ENCODE measurements around the gene CACNA1A. TPM values are rescaled to one million over a fixed set of nuclear protein-coding genes. Genes with fewer than 3 reads are reported as not detected.

The CACNA1A gene
- total RNA-seq, 1 experiment from 2014 or later: not detected

DNA sequence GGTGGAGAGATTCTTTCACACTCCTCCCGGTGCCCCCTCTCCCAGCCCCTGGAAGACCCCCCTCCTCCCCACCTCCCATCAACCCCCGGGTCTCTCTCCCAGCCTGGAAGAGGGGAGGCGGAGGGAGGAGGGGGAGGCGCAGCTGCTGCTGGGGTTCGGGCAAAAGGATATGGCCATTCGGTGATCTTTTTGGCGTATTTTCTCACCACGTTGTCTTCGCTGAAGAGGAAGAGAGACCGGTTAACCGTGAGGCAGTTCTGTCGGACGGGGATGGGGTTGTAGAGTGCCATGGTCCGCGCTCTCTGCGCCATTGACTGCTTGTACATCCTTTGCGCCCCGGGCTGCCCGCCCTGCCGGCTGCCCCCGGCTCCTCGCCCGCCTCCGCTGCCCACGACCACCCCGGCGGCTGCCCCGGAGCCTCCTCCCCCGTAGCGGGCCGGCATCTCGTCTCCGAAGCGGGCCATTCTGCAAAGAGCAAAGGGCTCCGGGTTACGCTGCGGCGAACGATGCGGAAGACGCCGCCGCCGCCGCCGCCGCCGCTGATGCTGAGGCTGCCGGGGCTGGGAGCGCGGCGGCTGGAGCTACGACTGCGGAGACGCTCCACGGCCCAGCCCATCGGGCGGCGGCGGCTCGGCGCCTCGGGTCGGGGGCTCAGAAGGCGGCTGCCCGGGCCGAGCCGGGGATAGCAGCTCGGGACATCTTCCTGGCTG, 363 bp downstream of the CACNA1A start:
- Histone ChIP-seq H3K9me2 (replicated peaks; ENCODE audit: insufficient read depth, low read length) (no peaks in the 10 kb centered on the region), H3K27me3 (ENCODE audit: low read length) (no peaks in the 10 kb centered on the region), H3K4me1 (ENCODE audit: low read length) (no peaks in the 10 kb centered on the region), H3K4me3 (ENCODE audit: low read length) (no peak overlapping the region), H3K27ac (ENCODE audit: low read length) (no peak overlapping the region), H3K9ac (ENCODE audit: low read length) (no peak overlapping the region), H4K20me1 (ENCODE audit: insufficient read depth, low read depth, low read length) (no peaks in the 10 kb centered on the region), H3K9me3 (ENCODE audit: low read length) (no peaks in the 10 kb centered on the region), H3K79me2 (ENCODE audit: low read length) (no peaks in the 10 kb centered on the region), H3K4me2 (ENCODE audit: low read depth, low read length, poor library complexity, severe bottlenecking) (no peak overlapping the region), H3K36me3 (ENCODE audit: insufficient read depth, low read length) (no peaks in the 10 kb centered on the region), H2AFZ (ENCODE audit: low read length) (no peak overlapping the region)
- DNase-seq: no peak

DNA sequence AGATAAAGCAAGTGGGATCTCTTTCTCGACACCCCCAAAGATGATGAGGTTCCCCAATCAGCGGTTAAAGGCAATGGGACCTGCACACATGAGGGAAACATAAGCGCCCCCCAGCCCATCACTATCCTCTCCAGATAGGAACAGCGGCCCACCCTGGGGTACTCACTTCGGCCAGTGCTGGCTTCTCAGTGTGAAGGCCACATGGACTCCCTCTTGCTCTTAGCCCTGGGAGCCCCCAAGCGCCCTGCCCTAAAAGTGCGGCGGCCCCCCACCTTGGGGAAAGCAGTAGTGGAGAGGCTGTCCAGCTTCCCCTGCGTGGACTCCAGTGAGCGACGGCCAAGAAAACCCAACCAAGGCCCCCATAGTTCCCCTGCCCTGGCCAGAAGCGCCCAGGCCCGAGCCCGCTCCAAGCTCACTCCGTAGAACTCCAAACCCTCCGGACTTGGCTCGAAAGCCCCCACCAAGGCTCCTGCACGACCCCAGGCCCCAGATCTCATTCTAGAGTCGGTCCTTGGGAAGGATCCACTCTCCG, 1.0 kb downstream of the CACNA1A start:
- Histone ChIP-seq H3K9ac (ENCODE audit: low read length) (no peak overlapping the region), H3K9me3 (ENCODE audit: low read length) (no peaks in the 10 kb centered on the region), H3K36me3 (ENCODE audit: insufficient read depth, low read length) (no peaks in the 10 kb centered on the region), H3K79me2 (ENCODE audit: low read length) (no peaks in the 10 kb centered on the region), H3K9me2 (replicated peaks; ENCODE audit: insufficient read depth, low read length) (no peaks in the 10 kb centered on the region), H3K27me3 (ENCODE audit: low read length) (no peaks in the 10 kb centered on the region), H3K4me3 (ENCODE audit: low read length) (no peak overlapping the region), H2AFZ (ENCODE audit: low read length) (no peak overlapping the region), H3K4me2 (ENCODE audit: low read depth, low read length, poor library complexity, severe bottlenecking) (no peak overlapping the region), H3K4me1 (ENCODE audit: low read length) (no peaks in the 10 kb centered on the region), H4K20me1 (ENCODE audit: insufficient read depth, low read depth, low read length) (0 out of 2 replicates have a peak, but pooled peaks cover 3% of the 10 kb centered on the region), H3K27ac (ENCODE audit: low read length) (no peak overlapping the region)
- no peak for DNase-seq

DNA sequence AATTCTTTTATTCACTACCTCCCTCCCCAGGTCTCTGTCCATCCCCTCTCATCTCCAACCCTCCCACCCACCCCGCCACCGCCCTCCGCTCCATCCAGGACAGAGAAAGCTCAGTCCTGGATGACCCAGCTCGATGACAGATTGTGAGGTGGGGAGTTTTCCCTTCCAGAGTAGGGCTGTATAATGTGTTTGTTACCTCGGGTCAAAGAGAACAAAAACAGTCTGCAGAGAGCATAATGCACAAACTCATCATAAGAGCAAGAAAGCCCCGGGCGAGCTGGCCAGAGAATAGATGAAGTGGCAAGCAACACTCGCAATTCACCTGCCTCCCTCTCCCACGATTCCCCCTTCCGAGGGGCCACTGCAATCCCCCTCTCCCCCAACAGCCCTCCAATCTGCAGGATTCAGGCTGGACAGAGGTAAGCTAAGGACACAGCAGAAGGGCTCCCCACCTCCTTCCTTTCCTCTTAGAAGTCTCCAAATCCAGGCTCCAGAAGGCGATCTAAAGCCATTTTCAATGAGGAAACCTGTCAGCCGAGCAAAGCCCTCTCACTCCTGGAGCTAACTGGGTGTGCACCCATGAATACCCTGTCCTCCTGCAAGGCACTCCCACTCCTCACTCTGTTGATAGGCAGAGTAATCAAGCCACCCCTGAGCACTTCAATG, 2.6 kb downstream of the CACNA1A start:
- DNase-seq: no peak
- Histone ChIP-seq H3K9me3 (ENCODE audit: low read length) (no peaks in the 10 kb centered on the region), H4K20me1 (ENCODE audit: insufficient read depth, low read depth, low read length) (0 out of 2 replicates have a peak, but pooled peaks cover 3% of the 10 kb centered on the region), H3K27ac (ENCODE audit: low read length) (no peak overlapping the region), H3K9ac (ENCODE audit: low read length) (no peak overlapping the region), H3K4me3 (ENCODE audit: low read length) (no peak overlapping the region), H3K9me2 (replicated peaks; ENCODE audit: insufficient read depth, low read length) (no peaks in the 10 kb centered on the region), H3K36me3 (ENCODE audit: insufficient read depth, low read length) (no peaks in the 10 kb centered on the region), H3K27me3 (ENCODE audit: low read length) (no peaks in the 10 kb centered on the region), H3K4me1 (ENCODE audit: low read length) (no peaks in the 10 kb centered on the region), H2AFZ (ENCODE audit: low read length) (no peak overlapping the region), H3K4me2 (ENCODE audit: low read depth, low read length, poor library complexity, severe bottlenecking) (no peak overlapping the region), H3K79me2 (ENCODE audit: low read length) (no peaks in the 10 kb centered on the region)

- Histone ChIP-seq H3K79me2 (ENCODE audit: low read length) (no peaks in the 10 kb centered on the region), H4K20me1 (ENCODE audit: insufficient read depth, low read depth, low read length) (0 out of 2 replicates have a peak, but pooled peaks cover 3% of the 10 kb centered on the region), H3K36me3 (ENCODE audit: insufficient read depth, low read length) (no peaks in the 10 kb centered on the region), H3K4me1 (ENCODE audit: low read length) (no peaks in the 10 kb centered on the region), H3K9me2 (replicated peaks; ENCODE audit: insufficient read depth, low read length) (no peaks in the 10 kb centered on the region), H3K9ac (ENCODE audit: low read length) (no peak overlapping the region), H3K27ac (ENCODE audit: low read length) (no peak overlapping the region), H3K4me2 (ENCODE audit: low read depth, low read length, poor library complexity, severe bottlenecking) (no peak overlapping the region), H2AFZ (ENCODE audit: low read length) (no peak overlapping the region), H3K27me3 (ENCODE audit: low read length) (no peaks in the 10 kb centered on the region), H3K4me3 (ENCODE audit: low read length) (no peak overlapping the region), H3K9me3 (ENCODE audit: low read length) (no peaks in the 10 kb centered on the region)
- DNase-seq: no peak
These were observed 4.0 kb downstream of the CACNA1A start for GRCh38 chr19:13502231-13502630.

GRCh38 chr19:13499692-13500091, 6.6 kb downstream of the CACNA1A start:
- Histone ChIP-seq H3K27ac (ENCODE audit: low read length) (no peak overlapping the region), H3K9ac (ENCODE audit: low read length) (no peak overlapping the region)

DNA sequence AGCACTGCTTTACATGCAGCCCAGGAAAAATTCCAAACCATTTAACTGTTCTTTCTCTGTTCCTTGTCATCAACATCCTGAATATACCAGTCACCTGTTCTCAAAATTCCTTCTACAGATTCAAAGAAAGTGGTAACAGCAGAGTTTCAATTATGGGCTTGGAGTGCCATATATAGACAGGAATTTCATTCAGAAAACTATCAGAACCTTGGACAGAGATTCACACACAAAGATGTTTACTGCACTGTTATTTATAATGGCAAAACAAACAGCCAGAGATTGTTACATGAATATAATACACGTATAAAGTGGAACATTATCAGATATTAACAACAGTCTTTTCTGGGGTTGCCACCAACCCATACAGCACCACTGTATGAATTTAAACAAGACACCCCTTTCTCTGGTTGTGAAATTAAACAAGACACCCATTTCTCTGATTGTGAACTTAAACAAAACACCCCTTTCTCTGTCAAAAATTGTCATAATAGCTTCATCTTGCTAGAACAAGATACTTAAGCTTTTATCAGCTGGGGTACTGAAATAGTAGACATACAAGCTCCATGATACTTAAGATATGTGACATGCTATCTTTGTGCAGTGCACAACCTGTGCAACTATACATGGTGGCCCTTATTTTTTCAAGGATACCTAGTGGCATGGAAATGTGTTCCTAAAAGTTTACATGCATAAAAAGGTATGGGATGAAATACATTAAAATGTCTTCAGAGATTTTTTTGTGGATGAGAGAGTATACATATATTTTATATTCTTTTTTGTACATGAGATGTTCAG, 12.6 kb downstream of the CACNA1A start:
- no peaks in the 10 kb centered on the region for H3K79me2 ChIP-seq (ENCODE audit: low read length)
- DNase-seq: no peak

More at GRCh38 chr19:13499692-13500091, 6.6 kb downstream of the CACNA1A start:
- H3K9me2 ChIP-seq (replicated peaks; ENCODE audit: insufficient read depth, low read length): no peaks in the 10 kb centered on the region
- no peak overlapping the region for H3K4me3 ChIP-seq (ENCODE audit: low read length)
- no peaks in the 10 kb centered on the region for H3K4me1 ChIP-seq (ENCODE audit: low read length)
- H3K4me2 ChIP-seq (ENCODE audit: low read depth, low read length, poor library complexity, severe bottlenecking): no peak overlapping the region
- 0 out of 2 replicates have a peak, but pooled peaks cover 3% of the 10 kb centered on the region for H4K20me1 ChIP-seq (ENCODE audit: insufficient read depth, low read depth, low read length)
- H3K79me2 ChIP-seq (ENCODE audit: low read length): no peaks in the 10 kb centered on the region
- no peak overlapping the region for H2AFZ ChIP-seq (ENCODE audit: low read length)
- H3K36me3 ChIP-seq (ENCODE audit: insufficient read depth, low read length): no peaks in the 10 kb centered on the region
- H3K9me3 ChIP-seq (ENCODE audit: low read length): no peaks in the 10 kb centered on the region
- DNase-seq: no peak
- no peaks in the 10 kb centered on the region for H3K27me3 ChIP-seq (ENCODE audit: low read length)

GRCh38 chr19:13492128-13492527, 14.2 kb downstream of the CACNA1A start:
- no peaks in the 10 kb centered on the region for H3K27me3 ChIP-seq (ENCODE audit: low read length)
- no peak overlapping the region for H3K27ac ChIP-seq (ENCODE audit: low read length)
- DNase-seq: no peak
- no peak overlapping the region for H3K4me2 ChIP-seq (ENCODE audit: low read depth, low read length, poor library complexity, severe bottlenecking)
- no peak overlapping the region for H3K9ac ChIP-seq (ENCODE audit: low read length)
- H3K4me1 ChIP-seq (ENCODE audit: low read length): no peaks in the 10 kb centered on the region
- H3K36me3 ChIP-seq (ENCODE audit: insufficient read depth, low read length): no peaks in the 10 kb centered on the region
- no peaks in the 10 kb centered on the region for H3K9me3 ChIP-seq (ENCODE audit: low read length)
- H3K9me2 ChIP-seq (replicated peaks; ENCODE audit: insufficient read depth, low read length): no peaks in the 10 kb centered on the region
- no peak overlapping the region for H3K4me3 ChIP-seq (ENCODE audit: low read length)
- no peak overlapping the region for H2AFZ ChIP-seq (ENCODE audit: low read length)
- H3K79me2 ChIP-seq (ENCODE audit: low read length): no peaks in the 10 kb centered on the region
- no peaks in the 10 kb centered on the region for H4K20me1 ChIP-seq (ENCODE audit: insufficient read depth, low read depth, low read length)

More for the DNA sequence above, 12.6 kb downstream of the CACNA1A start:
- H3K9me2 ChIP-seq (replicated peaks; ENCODE audit: insufficient read depth, low read length): no peaks in the 10 kb centered on the region
- no peak overlapping the region for H3K4me3 ChIP-seq (ENCODE audit: low read length)
- H3K9ac ChIP-seq (ENCODE audit: low read length): no peak overlapping the region
- no peaks in the 10 kb centered on the region for H3K36me3 ChIP-seq (ENCODE audit: insufficient read depth, low read length)
- no peak overlapping the region for H2AFZ ChIP-seq (ENCODE audit: low read length)
- no peak overlapping the region for H3K27ac ChIP-seq (ENCODE audit: low read length)
- no peaks in the 10 kb centered on the region for H3K4me1 ChIP-seq (ENCODE audit: low read length)
- H3K27me3 ChIP-seq (ENCODE audit: low read length): no peaks in the 10 kb centered on the region
- no peaks in the 10 kb centered on the region for H3K9me3 ChIP-seq (ENCODE audit: low read length)
- H3K4me2 ChIP-seq (ENCODE audit: low read depth, low read length, poor library complexity, severe bottlenecking): no peak overlapping the region
- H4K20me1 ChIP-seq (ENCODE audit: insufficient read depth, low read depth, low read length): no peaks in the 10 kb centered on the region

- H3K36me3 ChIP-seq (ENCODE audit: insufficient read depth, low read length): no peaks in the 10 kb centered on the region
- no peaks in the 10 kb centered on the region for H3K27me3 ChIP-seq (ENCODE audit: low read length)
- no peak overlapping the region for H3K27ac ChIP-seq (ENCODE audit: low read length)
- no peaks in the 10 kb centered on the region for H3K79me2 ChIP-seq (ENCODE audit: low read length)
- no peak overlapping the region for H2AFZ ChIP-seq (ENCODE audit: low read length)
- no peak for DNase-seq
- no peaks in the 10 kb centered on the region; the same call in 1 of the 2 replicates for H3K9me3 ChIP-seq (ENCODE audit: low read length)
- H3K4me1 ChIP-seq (ENCODE audit: low read length): no peaks in the 10 kb centered on the region
- H4K20me1 ChIP-seq (ENCODE audit: insufficient read depth, low read depth, low read length): no peaks in the 10 kb centered on the region
- H3K9me2 ChIP-seq (replicated peaks; ENCODE audit: insufficient read depth, low read length): no peaks in the 10 kb centered on the region
- no peak overlapping the region for H3K4me3 ChIP-seq (ENCODE audit: low read length)
- no peak overlapping the region for H3K4me2 ChIP-seq (ENCODE audit: low read depth, low read length, poor library complexity, severe bottlenecking)
- H3K9ac ChIP-seq (ENCODE audit: low read length): no peak overlapping the region
These were observed 18.3 kb downstream of the CACNA1A start for GRCh38 chr19:13487985-13488384.
